GM11168 (cell line): ENCODE measurements around the gene LYRM9.

Experiments used
- in situ Hi-C: fragments of 300-500 bp; cut with MboI; formaldehyde crosslinking; loops from one replicate; pipeline ENCODE4 v1.12.0; 2022; ENCODE audit warnings: low sequenced_read_pairs; ENCODE audit not compliant: unreplicated experiment

LYRM9 gene

DNA sequence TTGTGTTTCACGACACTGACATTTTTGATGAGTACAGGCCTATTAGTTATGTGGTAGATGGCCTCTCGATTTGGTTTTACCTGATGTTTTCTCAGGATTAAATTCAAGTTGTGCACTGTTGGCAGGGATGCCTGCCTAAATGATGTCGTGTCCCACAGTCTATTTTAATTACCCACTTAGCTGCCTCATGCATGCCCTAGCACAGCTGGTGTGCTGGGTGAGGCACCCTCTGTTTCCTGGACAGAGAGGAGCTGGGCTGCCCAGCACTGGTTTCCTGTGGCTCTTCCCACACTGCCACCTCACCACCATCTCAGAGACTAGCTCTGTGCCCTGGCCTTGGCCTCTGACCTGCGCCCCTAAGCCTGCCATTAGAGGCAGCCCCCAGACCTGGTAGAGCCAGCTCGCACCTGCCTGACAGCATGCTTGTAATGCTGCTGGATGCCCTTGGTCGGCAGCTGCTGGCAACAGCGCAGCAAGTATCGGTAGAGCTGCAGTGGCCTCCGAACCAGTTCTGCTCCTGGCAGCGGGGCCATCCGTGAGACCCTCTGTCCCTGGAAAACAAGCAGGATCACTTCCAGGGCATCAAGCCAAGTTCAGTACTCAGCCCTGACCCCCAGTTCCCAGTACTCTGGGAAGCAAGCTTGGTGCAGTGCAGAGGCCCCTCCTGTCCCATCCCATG, 10.9 kb downstream of the LYRM9 start:
- in situ Hi-C loops, result loop anchor here (5.0 to 25.0 kb wide), 2 partner anchors 75 to 220 kb away; no protein-coding TSS in a partner anchor

DNA sequence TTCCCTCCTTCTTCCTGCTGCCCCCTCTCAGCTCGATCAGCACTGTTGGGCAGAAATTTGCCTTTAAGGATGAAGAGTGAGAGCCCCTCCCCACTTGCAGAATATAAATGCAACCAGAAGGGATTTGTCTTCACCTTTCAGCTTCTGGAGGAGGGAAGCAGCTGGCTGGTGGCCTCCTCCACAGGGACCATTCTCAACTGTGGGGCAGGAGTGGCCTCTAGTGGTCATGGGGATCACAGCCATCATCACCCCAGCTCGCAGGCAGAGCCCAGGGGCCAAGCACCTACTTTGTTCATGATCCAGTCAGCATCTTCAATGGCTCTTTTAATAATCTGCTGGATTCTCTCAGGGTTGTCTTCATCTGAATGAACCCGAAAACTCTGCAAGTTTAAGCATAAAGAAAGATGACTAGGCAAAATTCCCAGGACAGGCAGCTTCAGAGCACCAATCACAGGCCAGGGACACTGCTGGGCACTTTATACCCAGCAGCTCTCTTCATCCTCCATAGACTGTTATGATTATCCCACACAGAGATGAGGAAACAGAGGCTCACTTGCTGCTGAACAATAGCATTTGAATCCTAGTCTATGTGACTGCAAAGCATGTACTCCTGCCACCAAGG, 13.1 kb downstream of the LYRM9 start:
- in situ Hi-C loops, result loop anchor here (5.0 to 25.0 kb wide), 2 partner anchors 73 to 218 kb away; no protein-coding TSS in a partner anchor

DNA sequence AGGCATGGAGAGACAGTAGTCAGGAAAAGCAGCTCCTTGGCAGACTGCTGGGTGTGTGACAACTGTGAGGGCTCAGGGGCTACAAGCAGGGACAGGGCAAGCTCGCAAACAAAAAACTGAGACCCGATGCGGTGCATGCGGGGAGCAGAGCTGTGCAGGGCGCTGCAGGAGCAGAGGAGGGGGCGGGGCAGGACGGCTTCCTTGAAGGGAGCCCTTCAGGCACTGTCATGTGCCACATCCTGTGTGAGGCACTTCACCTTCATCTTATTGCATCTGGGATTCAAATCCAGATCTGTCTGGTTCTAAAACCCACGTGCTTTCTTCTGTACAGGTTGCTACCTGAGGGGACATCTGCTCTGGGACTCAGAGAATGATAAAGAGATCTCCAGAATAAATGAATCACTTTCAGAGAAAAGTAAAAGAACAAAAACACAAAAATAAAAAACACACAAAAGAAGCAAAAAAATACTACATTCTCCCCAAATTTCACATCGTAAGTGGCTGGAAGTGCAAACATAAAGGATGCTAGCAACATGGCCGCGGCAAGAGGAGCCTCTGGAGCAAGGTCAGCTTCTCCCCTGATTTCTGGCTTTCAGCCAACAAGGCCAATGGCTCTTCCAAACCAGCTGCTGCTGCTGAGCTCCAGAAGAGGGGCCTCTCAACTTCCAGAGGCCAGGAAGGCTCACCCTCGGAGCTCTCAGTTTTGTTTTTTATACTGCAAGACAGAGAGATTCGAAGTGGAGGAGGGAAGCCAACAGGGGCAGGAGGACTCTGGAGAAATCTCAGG, 14.2 kb downstream of the LYRM9 start:
- in situ Hi-C loops, result loop anchor here (25.0 kb wide), 1 partner anchor 217 kb away; no protein-coding TSS in a partner anchor

DNA sequence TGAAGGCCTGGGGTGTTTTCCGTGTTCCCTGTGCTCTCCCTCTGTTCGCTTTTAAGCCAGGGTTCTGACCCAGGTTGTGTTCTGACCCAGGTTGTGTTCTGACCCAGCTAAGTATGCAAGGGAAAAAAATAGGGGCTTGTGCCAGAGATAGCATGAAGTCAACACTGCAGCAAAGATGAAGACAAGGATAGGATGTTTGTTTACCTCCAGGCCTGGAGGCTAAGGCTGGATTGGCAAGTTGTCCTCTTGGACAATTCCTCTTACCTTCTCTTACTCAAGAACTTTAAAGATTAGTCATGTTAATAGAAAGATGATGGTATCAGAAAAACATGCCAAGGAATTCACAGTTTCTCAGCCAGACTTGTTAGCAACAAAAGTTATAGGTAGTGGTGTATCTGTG, 19.4 kb downstream of the LYRM9 start:
- in situ Hi-C loops, result no loop called here

DNA sequence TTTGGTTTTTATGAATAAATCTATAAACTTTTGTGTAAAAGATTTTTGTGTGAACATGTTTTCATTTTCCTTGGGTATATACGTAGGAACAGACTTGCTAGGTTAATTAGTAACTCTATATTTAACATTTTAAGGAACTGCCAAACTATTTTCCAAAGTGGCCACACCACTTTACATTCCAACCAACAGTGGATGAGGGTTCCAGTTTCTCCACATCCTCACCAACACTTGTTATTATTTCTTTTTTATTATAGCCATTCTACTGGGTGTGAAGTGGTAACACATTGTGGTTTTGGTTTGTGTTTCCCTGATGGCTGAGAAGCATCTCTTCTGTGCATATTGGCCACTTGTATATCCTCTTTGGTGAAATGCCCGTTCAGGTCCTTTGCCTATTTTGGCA, 20.0 kb downstream of the LYRM9 start:
- in situ Hi-C loops, result no loop called here

DNA sequence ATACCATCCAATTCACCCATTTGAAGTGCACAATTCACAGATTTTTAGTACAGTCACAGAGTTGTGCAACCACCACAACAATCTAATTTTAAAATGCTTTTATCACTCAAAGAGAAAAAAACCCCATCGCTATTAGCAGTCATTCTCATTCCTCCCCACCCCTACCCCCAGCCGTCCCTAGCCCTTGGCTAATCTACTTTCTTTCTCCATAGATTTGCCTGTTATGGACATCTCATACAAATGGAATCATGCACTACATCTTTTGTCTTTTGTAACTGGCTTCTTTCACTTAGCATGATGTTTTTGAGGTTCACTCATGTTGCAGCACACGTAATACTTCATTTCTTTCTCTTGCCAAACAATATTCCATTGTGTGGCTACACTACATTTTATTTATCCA, 20.4 kb downstream of the LYRM9 start:
- in situ Hi-C loops, result no loop called here

DNA sequence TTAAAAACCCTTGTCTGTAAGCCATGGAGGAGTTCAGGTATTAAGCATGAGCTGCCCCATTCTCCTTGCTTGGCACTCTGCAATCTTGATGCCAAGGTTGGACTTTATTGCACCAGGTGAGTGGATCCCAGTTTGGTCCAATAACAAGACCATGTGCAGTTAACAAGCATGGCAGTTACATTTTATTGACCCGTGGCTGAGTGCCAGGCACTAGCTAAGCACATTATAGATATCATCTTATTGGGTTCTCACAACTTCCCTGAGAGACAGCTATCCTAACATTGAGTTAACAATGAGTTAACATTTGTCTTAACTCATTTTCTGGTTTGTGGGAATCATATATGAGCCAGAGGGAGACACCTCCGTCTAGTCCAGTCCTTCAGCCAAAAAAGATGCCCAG, 21.8 kb downstream of the LYRM9 start:
- in situ Hi-C loops, result no loop called here

DNA sequence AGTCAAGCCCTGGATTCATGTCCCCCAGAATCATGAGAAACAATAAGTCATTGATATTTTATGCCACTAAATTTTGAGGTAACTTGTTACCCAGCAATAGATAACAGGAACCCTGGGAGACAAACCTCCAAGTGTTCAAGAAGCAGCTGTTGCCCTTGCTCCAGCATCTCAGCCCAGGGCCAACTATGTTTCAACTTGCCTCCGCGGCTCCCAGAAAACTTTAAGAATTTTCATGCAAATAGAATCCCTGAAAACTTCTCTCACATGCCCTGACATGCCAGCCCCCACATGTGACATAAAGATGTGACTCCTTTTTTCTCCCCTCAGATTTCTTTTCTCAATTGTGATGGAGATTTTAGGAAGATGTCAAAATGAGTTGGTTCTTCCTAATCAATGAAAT, 22.8 kb downstream of the LYRM9 start:
- in situ Hi-C loops, result no loop called here

DNA sequence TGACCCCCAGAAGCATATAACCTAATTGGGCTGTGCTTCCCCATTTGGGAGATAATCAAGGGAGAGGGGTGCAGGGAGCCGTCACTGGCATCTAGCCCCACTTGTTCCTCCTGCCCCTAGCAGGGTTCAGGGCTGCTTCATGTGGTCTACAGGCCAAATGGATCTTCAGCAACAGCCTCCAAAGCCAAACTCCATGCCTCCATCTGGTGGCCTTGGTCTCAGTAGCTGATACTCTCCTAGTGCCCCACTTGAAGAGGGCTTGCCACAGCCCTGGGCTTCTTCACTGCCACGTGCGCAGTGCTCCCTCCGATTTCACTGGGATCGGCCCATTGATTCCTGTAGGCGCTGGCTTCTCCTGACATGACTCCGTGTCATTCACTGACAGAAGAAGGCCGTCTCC, 24.6 kb downstream of the LYRM9 start:
- in situ Hi-C loops, result no loop called here

DNA sequence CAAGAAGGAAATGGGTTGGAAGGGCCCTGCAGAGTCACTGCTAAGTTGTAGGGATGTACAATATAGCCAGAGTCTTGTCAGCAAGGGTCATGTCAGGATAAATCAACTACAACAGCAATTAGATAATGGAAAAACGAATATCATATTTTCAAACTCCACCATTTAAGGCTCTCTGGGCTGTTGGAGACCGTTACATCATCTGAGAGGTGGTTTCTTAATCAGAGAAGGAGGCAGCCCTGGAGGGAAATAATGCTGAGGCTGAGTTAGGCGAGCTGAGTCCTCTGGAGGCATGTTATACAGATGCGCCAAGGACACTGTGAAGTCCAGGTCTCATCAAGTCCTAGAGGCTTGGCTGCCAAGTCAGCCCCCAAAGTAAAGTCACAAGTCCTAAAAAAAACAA, 30.3 kb downstream of the LYRM9 start:
- in situ Hi-C loops, result no loop called here

DNA sequence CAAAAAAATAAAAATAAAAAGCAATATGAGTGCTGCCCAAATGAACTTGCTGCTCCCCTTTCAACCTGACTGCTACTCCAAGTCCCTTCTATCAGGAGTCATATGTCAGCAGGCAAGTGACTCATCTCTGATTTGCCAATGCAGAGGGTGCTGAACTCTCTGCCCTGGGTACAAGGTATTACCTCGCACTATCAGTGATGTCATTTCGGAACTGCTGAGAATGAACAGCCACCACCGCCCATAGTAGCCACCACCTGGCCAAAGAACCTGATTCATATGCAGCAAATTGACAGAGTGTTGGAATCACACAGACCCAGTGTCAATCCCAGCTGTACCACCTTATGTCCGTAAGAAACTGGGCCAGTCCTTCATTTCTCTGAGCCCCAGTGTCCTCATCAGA, 31.2 kb downstream of the LYRM9 start:
- in situ Hi-C loops, result no loop called here

DNA sequence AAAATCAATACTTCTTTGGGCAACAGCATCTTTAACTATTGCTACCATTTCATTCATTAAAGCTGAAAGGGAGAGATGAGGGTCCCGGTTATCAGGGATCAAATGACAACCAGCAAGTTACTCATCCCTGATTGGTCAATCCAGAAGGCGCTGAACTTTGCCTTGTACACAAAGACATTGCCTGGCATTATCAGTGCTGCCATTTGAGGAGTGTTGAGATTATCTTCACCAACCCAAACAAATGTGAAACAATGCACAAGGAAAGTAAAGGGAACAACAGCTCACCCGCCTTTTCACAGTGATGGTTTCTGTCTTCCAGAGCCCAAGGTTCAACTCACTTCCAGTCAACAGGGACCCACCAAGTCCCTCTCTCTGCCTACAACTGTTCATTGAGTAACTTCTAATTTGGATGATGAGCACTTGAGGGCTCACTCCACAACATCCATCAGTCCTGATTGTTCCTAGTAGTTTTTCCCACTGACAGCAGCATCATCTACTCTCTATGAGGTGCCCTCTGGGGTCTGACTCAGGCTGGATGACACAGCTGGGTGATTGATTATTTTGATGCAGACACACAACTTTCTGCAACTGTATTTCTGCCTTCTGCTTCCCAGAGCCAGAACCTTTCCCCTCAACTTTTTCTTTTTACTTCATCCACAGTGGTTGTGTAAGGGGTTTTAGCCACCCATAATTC, 32.0 kb downstream of the LYRM9 start:
- in situ Hi-C loops, result no loop called here

DNA sequence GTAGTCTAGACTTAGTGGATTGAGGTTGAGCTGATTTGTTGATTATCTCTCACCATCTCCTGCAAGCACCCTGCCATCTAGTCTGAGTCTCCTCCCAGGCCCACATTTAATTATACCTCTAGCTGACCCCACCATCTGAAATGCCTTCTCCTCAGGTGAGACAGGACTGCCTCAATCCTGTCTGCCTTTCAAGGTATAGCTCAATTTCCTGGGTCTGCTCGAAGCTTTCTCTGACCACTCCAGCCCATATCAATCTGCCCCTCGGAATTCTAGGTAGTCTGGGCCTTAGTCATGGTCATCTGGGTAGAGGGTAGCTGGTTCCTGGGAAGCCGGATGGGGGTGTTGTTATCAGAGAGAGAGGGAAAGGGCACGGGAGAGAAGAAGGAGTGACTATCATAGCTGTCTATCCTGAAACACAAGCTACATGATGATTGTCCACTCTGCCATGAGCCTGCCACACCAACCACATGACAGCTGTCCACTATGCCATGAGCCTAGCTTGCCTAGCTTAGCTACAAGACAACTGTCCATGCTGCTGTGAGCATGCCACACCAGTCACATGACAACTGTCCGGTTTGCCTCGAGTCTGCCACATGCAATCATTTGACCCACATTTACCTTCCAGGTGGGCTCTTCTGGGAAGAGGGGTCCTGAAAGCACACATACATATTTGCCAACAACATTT, 34.4 kb downstream of the LYRM9 start:
- in situ Hi-C loops, result no loop called here

DNA sequence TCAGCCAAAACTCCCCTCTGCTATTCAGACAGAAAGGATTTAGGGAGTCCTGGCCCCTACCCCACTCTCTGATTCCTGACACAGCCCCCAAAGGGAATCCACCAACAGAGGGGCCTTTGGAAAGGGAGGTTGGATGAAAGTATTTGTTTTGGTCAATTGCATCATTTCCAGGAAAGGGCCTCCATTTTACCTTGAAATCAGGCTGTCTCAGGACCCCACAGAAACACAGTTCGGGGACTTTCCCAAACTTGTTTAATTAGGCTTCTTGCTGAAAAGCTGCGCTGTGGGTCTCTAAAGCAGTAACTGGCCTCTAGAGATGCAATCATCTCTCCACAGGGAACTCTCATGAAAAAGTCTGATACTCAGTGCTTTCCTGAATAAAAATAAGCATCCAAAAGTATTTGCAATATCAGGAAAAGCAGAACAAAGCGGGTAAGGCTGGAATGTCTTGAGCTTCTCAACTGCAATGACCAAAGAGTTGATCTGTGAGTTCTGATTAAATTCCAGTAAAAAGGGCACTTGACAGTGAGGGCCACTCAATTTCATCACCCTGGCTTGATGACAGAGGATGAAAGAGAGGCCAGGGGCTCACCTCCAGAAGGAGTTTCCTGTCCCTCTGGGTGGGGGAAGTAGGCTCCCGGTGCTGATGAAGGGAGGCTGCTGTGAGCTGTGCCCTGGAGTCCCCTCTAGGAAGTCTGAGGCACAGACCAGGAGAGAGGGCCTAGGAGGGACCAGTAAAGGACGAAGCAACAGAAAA, 36.3 kb downstream of the LYRM9 start:
- in situ Hi-C loops, result no loop called here

DNA sequence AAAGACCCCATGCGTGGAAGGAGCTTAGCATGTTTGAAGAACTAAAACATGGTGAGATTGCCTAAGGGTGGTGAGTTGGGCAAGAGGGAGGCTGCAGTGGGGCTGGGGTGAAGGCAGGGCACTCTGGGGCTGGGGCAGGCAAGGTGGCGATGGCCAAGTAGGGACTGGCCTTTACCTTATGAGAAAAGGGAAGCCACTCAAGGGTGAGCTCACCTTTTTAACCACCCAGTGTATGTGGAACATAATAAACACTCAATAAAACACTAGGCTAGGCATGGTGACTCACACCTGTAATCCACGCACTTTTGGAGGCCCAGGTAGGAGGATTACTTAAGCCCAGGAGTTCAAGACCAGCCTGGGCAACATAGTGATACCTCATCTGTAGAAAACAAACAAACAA, 37.7 kb downstream of the LYRM9 start:
- in situ Hi-C loops, result no loop called here

DNA sequence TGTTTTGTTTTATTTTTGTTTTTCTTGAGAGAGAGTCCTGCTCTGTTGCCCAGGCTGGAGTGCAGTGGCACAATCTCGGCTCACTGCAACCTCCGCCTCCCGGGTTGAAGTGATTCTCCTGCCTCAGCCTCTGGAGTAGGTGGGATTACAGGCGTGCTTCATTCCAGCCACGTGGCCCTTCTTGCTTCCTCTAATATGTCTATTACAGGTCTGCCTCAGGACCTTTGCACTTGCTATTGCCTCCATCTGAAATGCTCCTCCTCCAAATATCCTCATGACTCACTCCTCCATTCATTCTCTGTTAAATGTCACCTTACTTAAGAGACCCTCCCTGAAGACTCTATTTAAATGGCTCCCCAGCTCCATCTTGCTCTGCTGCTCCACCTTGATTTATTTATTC, 39.0 kb downstream of the LYRM9 start:
- in situ Hi-C loops, result no loop called here

DNA sequence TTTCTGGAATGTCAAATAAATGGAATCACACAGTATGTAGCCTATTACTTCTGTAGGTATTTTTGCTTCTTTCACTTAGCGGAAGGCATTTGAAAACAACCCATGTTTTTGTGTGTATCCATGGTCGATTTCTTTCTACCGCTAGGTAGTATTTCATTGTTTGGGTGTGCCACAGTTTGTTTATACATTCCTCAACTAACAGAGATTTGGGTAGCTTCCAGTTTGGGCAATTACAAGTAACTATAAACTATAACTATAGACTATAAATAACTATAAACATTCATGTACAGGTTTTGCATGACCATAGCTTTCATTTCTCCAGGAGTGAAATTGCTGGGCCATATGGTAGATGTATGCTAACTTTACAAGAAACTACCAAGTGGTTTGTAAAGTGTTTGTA, 40.1 kb downstream of the LYRM9 start:
- in situ Hi-C loops, result no loop called here

DNA sequence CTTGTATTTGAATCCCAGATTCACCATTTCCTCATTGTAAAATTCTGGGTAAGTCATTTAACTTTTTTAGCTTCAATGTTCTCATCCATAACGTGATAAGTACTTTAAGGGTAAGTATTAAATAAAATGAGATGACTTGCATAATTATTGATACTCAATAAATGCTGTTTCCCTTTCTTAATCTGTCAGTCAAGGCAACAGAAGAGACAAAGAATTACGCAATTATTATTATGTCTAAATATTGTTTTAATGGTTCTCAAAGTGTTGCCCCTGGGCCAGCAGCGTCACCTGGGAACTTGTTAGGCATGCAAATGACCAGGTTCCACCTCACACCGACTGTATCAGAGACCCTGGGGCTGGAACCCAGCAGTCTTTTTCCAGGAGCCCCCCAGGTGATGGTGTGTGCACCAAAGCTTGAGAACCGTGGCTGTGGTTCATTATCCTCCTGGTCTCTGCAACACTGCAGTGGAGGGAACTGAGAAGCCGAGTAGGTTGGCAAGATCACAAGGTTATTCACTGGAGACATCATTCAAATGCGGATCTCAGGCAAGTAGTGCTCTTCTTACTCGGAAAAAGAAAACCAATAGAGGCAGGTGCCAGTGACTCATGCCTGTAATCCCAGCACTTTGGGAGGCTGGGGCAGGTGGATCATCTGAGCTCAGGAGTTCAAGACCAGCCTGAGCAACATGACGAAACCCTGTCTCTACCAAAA, 43.5 kb downstream of the LYRM9 start:
- in situ Hi-C loops, result no loop called here

DNA sequence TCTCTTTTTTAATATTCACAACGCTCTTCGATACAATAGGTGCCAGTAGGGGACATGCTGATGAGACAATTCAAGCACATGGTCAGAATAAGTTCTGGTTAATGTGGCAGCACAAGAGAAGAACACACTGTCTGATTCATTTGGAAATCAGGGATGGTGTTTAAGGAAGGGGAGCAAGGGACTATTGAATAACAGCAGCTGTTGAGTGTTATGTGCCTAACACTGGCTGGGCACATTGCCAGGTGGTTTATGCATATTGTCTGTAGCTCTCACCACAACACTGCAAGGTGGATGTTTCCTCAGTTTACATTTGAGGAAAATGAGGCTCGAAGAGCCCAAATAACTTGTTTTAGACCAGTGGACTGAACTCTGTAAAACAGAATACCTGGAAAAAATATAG, 44.2 kb downstream of the LYRM9 start:
- in situ Hi-C loops, result no loop called here
